Loucy (cell line): ENCODE results near the gene CLEC2L.

ENCODE experiments used
- EZH2phosphoT487 ChIP-seq: fragments of 200-600 bp; IDR thresholded peaks from 2 replicates; pipeline ENCODE4 v1.6.1; 2018; ENCODE audit warnings: antibody characterized with exemption, mild to moderate bottlenecking, moderate library complexity, borderline replicate concordance
- TF ChIP-seq, protein P1 (sequence below): fragments of 200-600 bp; sonication (generic); conservative IDR thresholded peaks from 2 replicates; pipeline ENCODE4 v1.5.1; 2014; ENCODE audit warnings: mild to moderate bottlenecking, antibody characterized with exemption, low read length

DNA sequence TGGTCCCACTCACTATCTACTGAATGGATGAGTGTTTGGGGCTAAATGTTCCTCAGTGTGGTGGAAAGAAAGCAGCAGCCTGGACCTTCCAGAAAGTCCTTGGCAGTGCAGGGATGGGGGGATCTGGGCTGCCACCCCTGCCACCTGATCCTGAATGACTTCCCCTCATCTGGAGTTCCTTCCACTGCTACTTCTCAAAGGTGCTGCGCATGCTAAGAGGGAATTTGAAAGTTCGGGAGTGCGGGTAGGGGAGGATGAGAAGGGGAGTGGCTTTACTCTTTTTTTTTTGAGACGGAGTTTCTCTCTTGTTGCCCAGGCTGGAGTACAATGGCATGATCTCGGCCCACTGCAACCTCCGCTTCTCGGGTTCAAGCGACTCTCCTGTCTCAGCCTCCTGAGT lies 41.4 kb upstream of the CLEC2L start:
- TF ChIP-seq, protein P1, sequence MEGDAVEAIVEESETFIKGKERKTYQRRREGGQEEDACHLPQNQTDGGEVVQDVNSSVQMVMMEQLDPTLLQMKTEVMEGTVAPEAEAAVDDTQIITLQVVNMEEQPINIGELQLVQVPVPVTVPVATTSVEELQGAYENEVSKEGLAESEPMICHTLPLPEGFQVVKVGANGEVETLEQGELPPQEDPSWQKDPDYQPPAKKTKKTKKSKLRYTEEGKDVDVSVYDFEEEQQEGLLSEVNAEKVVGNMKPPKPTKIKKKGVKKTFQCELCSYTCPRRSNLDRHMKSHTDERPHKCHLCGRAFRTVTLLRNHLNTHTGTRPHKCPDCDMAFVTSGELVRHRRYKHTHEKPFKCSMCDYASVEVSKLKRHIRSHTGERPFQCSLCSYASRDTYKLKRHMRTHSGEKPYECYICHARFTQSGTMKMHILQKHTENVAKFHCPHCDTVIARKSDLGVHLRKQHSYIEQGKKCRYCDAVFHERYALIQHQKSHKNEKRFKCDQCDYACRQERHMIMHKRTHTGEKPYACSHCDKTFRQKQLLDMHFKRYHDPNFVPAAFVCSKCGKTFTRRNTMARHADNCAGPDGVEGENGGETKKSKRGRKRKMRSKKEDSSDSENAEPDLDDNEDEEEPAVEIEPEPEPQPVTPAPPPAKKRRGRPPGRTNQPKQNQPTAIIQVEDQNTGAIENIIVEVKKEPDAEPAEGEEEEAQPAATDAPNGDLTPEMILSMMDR: no peak
- TF ChIP-seq EZH2phosphoT487: no peak
